ENCODE results near the gene PRDM15. TPM values are rescaled to one million over a fixed set of nuclear protein-coding genes. Genes with fewer than 3 reads are reported as not detected.

The PRDM15 gene
- total RNA-seq, 1 experiment from 2014 or later: 9.9 TPM

DNA sequence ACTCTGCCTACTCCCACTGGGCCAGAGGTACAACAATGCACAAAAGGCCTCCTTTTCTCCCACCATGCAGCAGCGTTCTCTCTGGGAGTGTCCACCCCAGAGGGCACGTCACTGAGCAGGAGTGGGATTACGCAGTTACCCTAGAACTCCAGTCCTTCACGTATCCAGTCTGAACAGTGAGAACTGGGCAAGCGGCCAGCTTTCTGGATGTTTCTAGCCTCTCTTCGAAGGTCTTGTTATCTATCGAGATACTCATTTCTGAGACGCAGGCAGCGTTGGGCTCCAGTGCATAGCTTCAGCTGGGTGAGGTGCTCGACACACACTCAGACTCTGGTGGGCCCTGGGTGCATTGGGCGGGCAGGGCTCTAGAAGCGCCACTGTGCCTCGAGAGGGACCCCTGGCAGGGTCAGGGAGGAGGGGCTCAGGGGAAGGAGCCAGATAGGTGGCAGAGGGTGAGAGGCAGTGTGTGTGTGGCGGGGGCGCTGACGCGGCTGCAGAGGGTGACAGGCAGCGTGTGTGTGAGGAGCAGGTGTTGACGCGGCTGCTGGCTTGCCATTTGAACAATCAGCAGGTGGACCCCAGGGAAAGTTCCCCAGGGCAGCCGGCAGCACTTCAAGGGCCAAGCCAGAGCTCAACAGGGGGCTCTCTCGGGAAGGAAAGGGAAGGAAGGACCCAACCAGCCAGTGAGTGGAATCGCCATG lies 27.9 kb downstream of the PRDM15 start:
- no peak for TF ChIP-seq CTCF (conservative IDR thresholded peaks at IDR 0.05)
- H3K9me3 ChIP-seq (ENCODE audit: control insufficient read depth, low read depth, low read length): no peaks in the 10 kb centered on the region
- H3K9ac ChIP-seq (ENCODE audit: extremely low read depth, insufficient read length, low read length): no peak overlapping the region
- H3K79me1 ChIP-seq (ENCODE audit: insufficient read depth, low read depth, low read length, poor library complexity, severe bottlenecking): no peaks in the 10 kb centered on the region
- H4K20me1 ChIP-seq (ENCODE audit: control insufficient read depth, insufficient read depth, insufficient read length): no peaks in the 10 kb centered on the region
- H3K27ac ChIP-seq (ENCODE audit: insufficient read length, low read depth, low read length): no peak overlapping the region
- no peak overlapping the region for H2AK5ac ChIP-seq (ENCODE audit: insufficient read length, low read length)
- Mint-ChIP-seq H3K4me1 (0 out of 4 replicates have a peak, but pooled peaks cover 0 to 4% of the 10 kb centered on the region in 2 experiments), H3K27me3 (ENCODE audit: low read depth) (no peaks in the 10 kb centered on the region), H3K4me3 (no peak overlapping the region), H3K27ac (peak overlapping the region in 2 of 3 experiments; percentile 57 to 71; a peak in 2 of 7 replicates), H3K36me3 (ENCODE audit: insufficient read depth in 1 of 3, low read depth in 3 of 3) (peaks cover 10 to 20% (median 18%) of the 10 kb centered on the region in 3 experiments), H3K9me3 (no peaks in the 10 kb centered on the region)
- H4K5ac ChIP-seq (ENCODE audit: insufficient read length, low read depth, low read length): no peak overlapping the region
- H3K4me2 ChIP-seq (ENCODE audit: insufficient read depth, insufficient read length, low read length): no peak overlapping the region
- no CpG with 5 or more reads among the region's 23 CpGs for WGBS (ENCODE audit: extremely low coverage, insufficient read length, low lambda C conversion rate)
- DNase-seq: no peak
- H2BK120ac ChIP-seq (ENCODE audit: low read depth, low read length, poor library complexity, severe bottlenecking): no peak overlapping the region
- H3K23me2 ChIP-seq (ENCODE audit: insufficient read length, low read depth, low read length, poor library complexity, severe bottlenecking): no peaks in the 10 kb centered on the region
- no peak overlapping the region for H3K56ac ChIP-seq (ENCODE audit: insufficient read length, low read depth, low read length)
- H3K14ac ChIP-seq (ENCODE audit: insufficient read depth, low read length): no peak overlapping the region
- H3K23ac ChIP-seq (ENCODE audit: insufficient read length, low read depth, low read length): no peak overlapping the region
- H2BK5ac ChIP-seq (ENCODE audit: insufficient read length, low read length): no peak overlapping the region
- H2BK12ac ChIP-seq (ENCODE audit: insufficient read length, low read depth, low read length): no peak overlapping the region
- no peaks in the 10 kb centered on the region for H3K79me2 ChIP-seq (ENCODE audit: insufficient read depth, low read length)
- no peak overlapping the region for H2BK15ac ChIP-seq (ENCODE audit: low read depth, low read length)
- H2AFZ ChIP-seq (ENCODE audit: low read length): no peak overlapping the region
- no peaks in the 10 kb centered on the region for H3K27me3 ChIP-seq (ENCODE audit: insufficient read depth, low read length)
- no peaks in the 10 kb centered on the region for H3K4me1 ChIP-seq (ENCODE audit: insufficient read depth, low read length)
- no peak overlapping the region for H4K91ac ChIP-seq (ENCODE audit: insufficient read length, low read depth, low read length)
- H3K4ac ChIP-seq (ENCODE audit: low read depth, low read length): no peak overlapping the region
- no peak overlapping the region for H4K8ac ChIP-seq (replicated peaks; ENCODE audit: insufficient read length, low read depth, low read length)
- no peak overlapping the region for H3K18ac ChIP-seq (ENCODE audit: insufficient read length, low read depth, low read length)
- H3T11ph ChIP-seq (ENCODE audit: low read length): no peak overlapping the region
- H2BK20ac ChIP-seq (ENCODE audit: low read depth, low read length, poor library complexity, severe bottlenecking): no peak overlapping the region

Data from H9 (cell line).